Adrenal gland (tissue), 12 donors: ENCODE measurements around the gene RASA3. TPM values are rescaled to one million over a fixed set of nuclear protein-coding genes. Genes with fewer than 3 reads are reported as not detected.
A peak's percentile ranks its signal among the peaks of the same experiment; 100 is the strongest.

Source experiments
- DNase-seq, 7 donors: peaks; one replicate each; pipeline ENCODE4 v3.0.0-alpha.2; 2019 to 2020
- H3K27ac ChIP-seq, 5 donors: fragments of 200-600 bp; sonication (generic) in 4 of 5; 1 replicate in 3 of 5; 2 replicates in 2 of 5; pipeline versions ENCODE4 v1.5.1 to v1.8.0; 2016 to 2020; ENCODE audit warnings: mild to moderate bottlenecking in 1 of 5
- H3K27me3 ChIP-seq: fragments of 200-600 bp; 2 replicates; pipeline ENCODE4 v1.8.0; 2021
- H3K36me3 ChIP-seq, 2 donors: fragments of 200-600 bp; replicated peaks in 1 of 2; 1 replicate in 1 of 2; 2 replicates in 1 of 2; pipeline versions ENCODE4 v1.5.1 to v1.8.0; 2018 to 2022
- H3K4me1 ChIP-seq, 2 donors: fragments of 200-600 bp; replicated peaks in 1 of 2; 1 replicate in 1 of 2; 2 replicates in 1 of 2; pipeline versions ENCODE4 v1.5.1 to v1.8.0; 2018 to 2021
- H3K4me3 ChIP-seq, 4 donors: fragments of 200-600 bp; sonication (generic) in 3 of 4; one replicate each; pipeline ENCODE4 v1.5.1; 2016 to 2018
- H3K9me3 ChIP-seq, 3 donors: fragments of 200-600 bp; sonication (generic) in 1 of 3; replicated peaks in 1 of 3; 1 replicate in 2 of 3; 2 replicates in 1 of 3; pipeline versions ENCODE4 v1.5.1 to v1.8.0; 2016 to 2021
- POLR2A ChIP-seq, 2 donors: fragments of 450-650 bp; IDR thresholded peaks; one replicate each; pipeline ENCODE4 v1.6.1; 2017; ENCODE audit warnings: antibody characterized with exemption in 2 of 2, mild to moderate bottlenecking in 2 of 2, moderate library complexity in 1 of 2
- WGBS, 4 donors: extraction: QIAGEN DNeasy Blood & Tissue Kit in 2 of 4; methylation state at CpG; one replicate each; pipeline versions ENCODE4 v1.1.5 to v1.1.7; 2013 to 2017; 5-methylcytosine and 5-hydroxymethylcytosine counted together
- intact Hi-C, 2 donors: fragments of 100-400 bp; cut with DNase I; formaldehyde crosslinking; loops; one replicate each; pipeline versions ENCODE4 v1.14.1 to v1.15.0; 2022 to 2023
- polyA plus RNA-seq, 3 donors: library from polyadenylated mRNA; stranded (reverse); fragments of 200-250 nt in 2 of 3; fragments of 350-450 nt in 1 of 3; fragmentation: Illumina TruSeq in 1 of 3; extraction: RNeasy Lipid Tissue Mini Kit (QIAGEN cat#74804) in 1 of 3; gene quantifications; one replicate each; pipeline ENCODE4 v1.2.3, GENCODE V29; 2013 to 2014
- total RNA-seq, 9 donors: library from RNA; depleted of rRNA in 4 of 9; stranded (reverse); fragments of >200 nt in 4 of 9; fragments of 120-200 nt in 1 of 9; fragmentation: NEBNext Ultra II Directional in 1 of 9; extraction: Animal tissue kit (Norgen Biotek cat#: 25700) in 1 of 9; gene quantifications; one replicate each; pipeline versions ENCODE4 v1.1.0 to v1.2.4, GENCODE V29; 2013 to 2023
- TF ChIP-seq, protein P1 (sequence below), 6 experiments: fragments of 450-650 bp in 4 of 6; fragments of 200-600 bp in 2 of 6; sonication (generic) in 1 of 6; IDR thresholded peaks; 1 replicate in 5 of 6; 2 replicates in 1 of 6; pipeline versions ENCODE4 v1.5.1 to v1.8.0; 2016 to 2021; ENCODE audit warnings: antibody characterized with exemption in 6 of 6, mild to moderate bottlenecking in 2 of 6, moderate library complexity in 1 of 6
- donor health status: healthy with polysubstance abuse.
- donor health status: Bipolar disorder and iron deficiency.
- donor health status: DM: yes; HTN: yes; CAD: no.
- donor health status: DM: no; HTN: no; CAD: no.
- donor health status: DM: no; HTN: no; CAD: no.
- donor health status: DM: yes; HTN: yes; CAD: no.

Gene RASA3
- total and polyA plus RNA-seq, 12 donors: 2.2 to 11.7 (median 7.3) TPM

DNA sequence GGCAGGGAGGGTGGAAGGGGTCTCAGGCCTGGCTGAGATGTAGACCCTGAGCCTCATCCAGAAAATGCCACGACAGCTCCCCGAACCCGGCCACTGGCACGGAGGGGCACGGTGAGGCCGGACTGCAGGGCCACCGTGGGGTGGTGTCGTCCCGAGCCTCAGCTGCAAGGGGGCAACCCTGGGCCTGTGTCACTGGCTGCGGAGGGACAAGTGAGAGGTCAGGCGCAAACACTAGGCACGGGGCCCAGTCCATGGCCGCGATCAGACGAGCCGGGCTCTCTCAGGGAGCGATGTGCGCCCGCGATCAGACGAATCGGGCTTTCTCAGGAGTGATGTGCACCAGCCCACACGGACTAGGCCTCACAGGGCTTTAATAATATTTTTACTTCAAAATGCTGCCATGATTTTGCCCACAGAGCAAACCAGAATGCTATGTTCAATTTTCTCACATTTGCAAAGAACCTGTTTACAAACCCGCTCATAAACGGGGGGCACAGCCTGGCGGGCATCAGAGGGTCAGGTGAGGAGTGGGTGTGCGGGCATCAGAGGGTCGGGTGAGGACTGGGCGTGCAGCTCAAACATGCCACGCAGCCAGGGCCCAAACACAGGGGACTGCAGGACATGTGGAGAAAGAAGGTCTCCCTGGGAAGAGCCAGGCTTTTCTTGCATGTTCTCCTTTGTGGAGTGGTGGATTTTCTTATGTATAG lies 115.9 kb downstream of the RASA3 start:
- Histone ChIP-seq H3K9me3 (no peaks in the 10 kb centered on the region), H3K36me3 (peaks cover 0 to 24% of the 10 kb centered on the region in 2 donors), H3K4me1 (no peaks in the 10 kb centered on the region), H3K27ac (no peak overlapping the region), H3K27me3 (no peaks in the 10 kb centered on the region), H3K4me3 (no peak overlapping the region)
- intact Hi-C loops: no loop called here
- DNase-seq: no peak
- 86 to 89% (median 87%) methylated on average over 20 to 30 of the region's 30 CpGs for WGBS, 4 donors
- no peak for TF ChIP-seq POLR2A (IDR thresholded peaks at IDR 0.05)
- TF ChIP-seq, protein P1, sequence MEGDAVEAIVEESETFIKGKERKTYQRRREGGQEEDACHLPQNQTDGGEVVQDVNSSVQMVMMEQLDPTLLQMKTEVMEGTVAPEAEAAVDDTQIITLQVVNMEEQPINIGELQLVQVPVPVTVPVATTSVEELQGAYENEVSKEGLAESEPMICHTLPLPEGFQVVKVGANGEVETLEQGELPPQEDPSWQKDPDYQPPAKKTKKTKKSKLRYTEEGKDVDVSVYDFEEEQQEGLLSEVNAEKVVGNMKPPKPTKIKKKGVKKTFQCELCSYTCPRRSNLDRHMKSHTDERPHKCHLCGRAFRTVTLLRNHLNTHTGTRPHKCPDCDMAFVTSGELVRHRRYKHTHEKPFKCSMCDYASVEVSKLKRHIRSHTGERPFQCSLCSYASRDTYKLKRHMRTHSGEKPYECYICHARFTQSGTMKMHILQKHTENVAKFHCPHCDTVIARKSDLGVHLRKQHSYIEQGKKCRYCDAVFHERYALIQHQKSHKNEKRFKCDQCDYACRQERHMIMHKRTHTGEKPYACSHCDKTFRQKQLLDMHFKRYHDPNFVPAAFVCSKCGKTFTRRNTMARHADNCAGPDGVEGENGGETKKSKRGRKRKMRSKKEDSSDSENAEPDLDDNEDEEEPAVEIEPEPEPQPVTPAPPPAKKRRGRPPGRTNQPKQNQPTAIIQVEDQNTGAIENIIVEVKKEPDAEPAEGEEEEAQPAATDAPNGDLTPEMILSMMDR (IDR thresholded peaks at IDR 0.05): no peak

DNA sequence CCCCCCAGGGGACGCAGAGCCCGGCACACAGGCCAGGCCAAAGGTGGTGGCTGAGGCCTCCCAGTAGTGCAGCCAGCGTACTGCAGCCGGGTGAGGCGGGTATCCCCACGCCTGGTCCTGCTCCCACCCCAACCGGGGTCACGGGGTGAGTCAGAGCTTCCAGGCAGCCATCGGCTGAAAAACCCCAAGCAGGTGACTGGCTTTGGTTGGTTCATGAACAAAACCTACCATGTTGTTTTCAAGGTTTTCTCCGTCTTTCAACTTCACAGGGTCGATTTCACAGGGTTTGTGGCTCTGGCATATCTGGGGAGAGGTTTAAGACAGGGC lies 116.5 kb downstream of the RASA3 start:
- H3K27ac ChIP-seq: peak overlapping the region in 1 of 5 donors; percentile 29
- 76 to 92% (median 91%) methylated on average over 7 to 11 of the region's 11 CpGs for WGBS, 4 donors
- H3K4me3 ChIP-seq: no peak overlapping the region
- H3K4me1 ChIP-seq: no peaks in the 10 kb centered on the region
- DNase-seq: no peak
- intact Hi-C loops: no loop called here
- peaks cover 0 to 24% of the 10 kb centered on the region in 2 donors for H3K36me3 ChIP-seq
- no peaks in the 10 kb centered on the region for H3K27me3 ChIP-seq
- no peak for TF ChIP-seq POLR2A (IDR thresholded peaks at IDR 0.05)
- TF ChIP-seq, protein P1 (IDR thresholded peaks at IDR 0.05): no peak
- no peaks in the 10 kb centered on the region for H3K9me3 ChIP-seq

DNA sequence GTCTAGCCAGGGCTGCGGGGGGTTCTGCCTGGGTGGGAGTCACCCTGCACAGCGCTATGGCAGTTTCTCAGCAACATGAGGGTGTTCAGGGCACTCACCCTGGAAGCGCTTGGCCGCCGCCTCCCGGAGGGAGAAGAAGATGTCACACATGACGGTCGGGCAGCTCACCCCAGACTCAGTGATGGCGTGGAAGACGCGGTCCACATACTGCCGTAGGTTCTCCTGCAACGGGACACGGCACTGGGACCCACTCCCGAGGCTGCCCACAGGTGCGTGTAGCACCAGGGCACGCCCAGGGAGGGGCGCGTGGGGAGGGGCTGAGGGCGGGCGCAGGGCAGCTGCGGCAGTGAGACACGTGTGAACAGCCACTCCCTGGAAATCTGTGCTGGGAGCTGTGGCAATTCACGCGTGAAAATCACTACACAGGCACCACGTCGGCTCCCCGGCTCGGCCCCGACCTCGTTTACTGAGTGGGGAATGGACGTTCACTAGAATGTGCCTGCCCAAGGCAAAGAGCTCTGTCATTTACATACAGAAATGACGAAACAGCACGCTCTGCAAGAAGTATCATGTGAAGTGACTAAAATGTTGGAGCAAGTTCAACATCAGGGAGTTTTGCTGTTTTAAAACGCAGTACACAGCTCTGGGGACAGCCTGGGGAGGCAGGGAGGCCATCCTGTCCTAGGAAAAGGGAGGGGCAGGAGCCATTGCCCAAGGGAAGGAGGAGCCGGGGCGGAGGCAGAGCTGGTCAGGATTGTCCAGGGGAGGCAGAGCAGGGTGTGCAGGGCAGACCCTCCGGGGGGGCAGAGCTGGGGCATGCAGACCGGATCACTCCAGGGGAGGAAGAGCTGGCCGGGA lies 117.1 kb downstream of the RASA3 start:
- Histone ChIP-seq H3K36me3 (peaks cover 0 to 24% of the 10 kb centered on the region in 2 donors), H3K4me1 (no peaks in the 10 kb centered on the region), H3K9me3 (no peaks in the 10 kb centered on the region), H3K27ac (peak overlapping the region in 1 of 5 donors; percentile 29), H3K27me3 (no peaks in the 10 kb centered on the region), H3K4me3 (no peak overlapping the region)
- peak in 1 of 7 donors; percentile 19 for DNase-seq
- no peak for TF ChIP-seq POLR2A (IDR thresholded peaks at IDR 0.05)
- TF ChIP-seq, protein P1 (IDR thresholded peaks at IDR 0.05): no peak
- WGBS, 4 donors: 82 to 91% (median 85%) methylated on average over 26 to 40 of the region's 40 CpGs
- intact Hi-C loops: no loop called here

DNA sequence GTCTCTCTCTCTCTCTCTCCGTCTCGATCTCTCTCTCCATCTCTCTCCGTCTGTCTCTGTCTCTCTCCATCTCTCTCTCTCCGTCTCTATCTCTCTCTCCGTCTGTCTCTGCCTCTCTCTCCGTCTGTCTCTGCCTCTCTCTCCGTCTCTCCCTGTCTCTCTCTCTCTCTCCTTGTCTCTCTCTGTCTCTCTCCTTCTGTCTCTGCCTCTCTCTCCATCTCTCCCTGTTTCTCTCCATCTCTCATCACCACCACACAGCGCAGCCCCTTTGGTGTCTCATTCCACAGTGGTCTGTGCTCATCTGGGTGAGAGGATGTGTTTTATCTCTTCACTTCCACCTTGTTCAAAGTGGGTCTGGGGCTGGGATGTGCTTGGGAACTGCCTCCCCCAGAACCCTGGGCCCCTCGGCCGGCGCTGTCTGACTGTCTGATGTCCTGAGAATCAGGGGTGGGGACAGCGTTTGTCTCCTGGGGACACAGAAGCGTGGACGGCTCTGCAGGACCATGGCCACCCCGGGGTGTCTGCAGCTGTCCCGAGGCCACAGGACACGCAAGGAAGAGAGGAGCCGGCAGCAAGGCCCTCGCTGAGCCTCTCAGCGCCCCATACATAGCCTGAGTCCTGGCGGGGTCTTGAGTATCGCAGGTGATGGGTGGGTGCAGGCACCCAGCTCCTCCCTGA lies 118.3 kb downstream of the RASA3 start:
- H3K4me1 ChIP-seq: no peaks in the 10 kb centered on the region
- TF ChIP-seq, protein P1 (IDR thresholded peaks at IDR 0.05): no peak
- TF ChIP-seq POLR2A (IDR thresholded peaks at IDR 0.05): no peak
- peaks cover 0 to 35% of the 10 kb centered on the region in 2 donors for H3K36me3 ChIP-seq
- H3K27ac ChIP-seq: no peak overlapping the region
- H3K4me3 ChIP-seq: no peak overlapping the region
- intact Hi-C loops: no loop called here
- no peak for DNase-seq
- 87 to 94% (median 88%) methylated on average over 11 to 22 of the region's 22 CpGs for WGBS, 4 donors
- no peaks in the 10 kb centered on the region for H3K27me3 ChIP-seq
- no peaks in the 10 kb centered on the region for H3K9me3 ChIP-seq
